Fibroblast of villous mesenchyme (primary cell): Measurements from ENCODE around the gene TMEM63A. TPM values are rescaled to one million over a fixed set of nuclear protein-coding genes. Genes with fewer than 3 reads are reported as not detected.

Source experiments
- DNase-seq: peaks from one replicate; pipeline ENCODE4 v3.0.0-alpha.2; 2010; ENCODE audit warnings: low read depth
- H3K4me3 ChIP-seq: 2 replicates; pipeline ENCODE4 v1.5.1; 2011; ENCODE audit warnings: low read depth, mild to moderate bottlenecking, low read length
- CTCF ChIP-seq: IDR thresholded peaks from 2 replicates; pipeline ENCODE4 v1.5.1; 2012; ENCODE audit warnings: low read depth, mild to moderate bottlenecking, low read length; ENCODE audit not compliant: insufficient read depth
- total RNA-seq: library from RNA; depleted of rRNA; stranded (reverse); fragments of >200 nt; gene quantifications from 2 replicates; pipeline ENCODE4 v1.2.3, GENCODE V29; 2012

TMEM63A gene
- total RNA-seq, 1 donor: 26.3 TPM

GRCh38 chr1:225822655-225823403 is 59.4 kb downstream of the TMEM63A start:
- DNase-seq: no peak
- no peak overlapping the region for H3K4me3 ChIP-seq

GRCh38 chr1:225820522-225821120 is 61.6 kb downstream of the TMEM63A start:
- no peak for TF ChIP-seq CTCF
- DNase-seq: no peak
- no peak overlapping the region for H3K4me3 ChIP-seq

More at GRCh38 chr1:225822655-225823403, 59.4 kb downstream of the TMEM63A start:
- no peak for TF ChIP-seq CTCF

GRCh38 chr1:225819346-225820192 is 62.6 kb downstream of the TMEM63A start:
- TF ChIP-seq CTCF: no peak
- H3K4me3 ChIP-seq: no peak overlapping the region
- DNase-seq: no peak

GRCh38 chr1:225818229-225818628 is 64.0 kb downstream of the TMEM63A start:
- no peak overlapping the region for H3K4me3 ChIP-seq
- no peak for DNase-seq
- TF ChIP-seq CTCF: no peak

- peak; percentile 92 for DNase-seq
- no peak for TF ChIP-seq CTCF
- no peak overlapping the region for H3K4me3 ChIP-seq
These were observed 64.5 kb downstream of the TMEM63A start for GRCh38 chr1:225817611-225818061.

GRCh38 chr1:225816643-225817538 is 65.3 kb downstream of the TMEM63A start:
- no peak for TF ChIP-seq CTCF
- no peak overlapping the region for H3K4me3 ChIP-seq
- DNase-seq: peak; percentile 73
